DMS53 (cell line): ENCODE measurements around the gene CHPF2.

Experiments used
- DNase-seq: peaks from one replicate; lab custom pipeline; 2025; lab: John Stamatoyannopoulos, UW

CHPF2 gene

DNA sequence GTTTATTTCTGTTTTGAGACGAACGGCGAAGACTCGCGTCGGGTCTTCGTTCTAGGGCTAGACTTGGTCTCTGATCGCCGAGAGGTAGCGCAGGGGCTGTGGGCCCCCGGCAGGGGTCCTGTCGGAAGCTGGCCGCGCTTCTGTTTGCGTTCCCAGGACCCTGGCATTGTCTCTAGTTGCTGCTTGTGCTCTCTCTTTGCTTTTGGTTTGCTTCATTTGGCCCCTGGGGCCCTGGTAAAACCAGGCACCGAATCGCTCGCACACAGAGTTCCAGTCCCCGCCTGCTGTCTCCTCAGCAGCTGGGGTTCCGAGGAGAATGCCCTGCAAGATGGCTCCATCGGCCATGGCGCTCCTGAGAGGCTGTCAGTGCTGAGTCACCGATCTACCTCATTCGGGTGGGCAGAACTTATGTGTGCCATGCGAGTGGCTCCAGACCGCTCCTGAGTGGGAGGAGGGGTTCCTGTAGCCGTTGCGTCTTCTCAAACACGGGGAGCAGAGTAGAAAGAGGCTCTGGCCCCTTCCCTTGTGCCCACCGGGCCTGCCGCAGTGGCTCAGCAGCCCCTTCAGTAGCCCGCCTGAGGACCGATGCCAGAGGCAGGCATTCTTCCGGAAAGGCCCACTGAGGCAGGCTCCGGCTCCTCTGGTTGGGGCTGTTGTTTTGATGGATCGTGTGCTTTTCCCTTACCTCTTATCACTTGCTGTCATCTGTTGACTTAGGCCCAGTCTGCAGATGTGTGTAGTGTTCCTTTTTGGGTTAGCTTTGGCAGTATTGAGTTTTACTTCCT lies 826 bp downstream of the CHPF2 start:
- peak; percentile 84 for DNase-seq

DNA sequence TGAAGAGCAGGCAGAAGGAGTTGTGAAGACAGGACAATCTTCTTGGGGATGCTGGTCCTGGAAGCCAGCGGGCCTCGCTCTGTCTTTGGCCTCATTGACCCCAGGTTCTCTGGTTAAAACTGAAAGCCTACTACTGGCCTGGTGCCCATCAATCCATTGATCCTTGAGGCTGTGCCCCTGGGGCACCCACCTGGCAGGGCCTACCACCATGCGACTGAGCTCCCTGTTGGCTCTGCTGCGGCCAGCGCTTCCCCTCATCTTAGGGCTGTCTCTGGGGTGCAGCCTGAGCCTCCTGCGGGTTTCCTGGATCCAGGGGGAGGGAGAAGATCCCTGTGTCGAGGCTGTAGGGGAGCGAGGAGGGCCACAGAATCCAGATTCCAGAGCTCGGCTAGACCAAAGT lies 1.5 kb downstream of the CHPF2 start:
- no peak for DNase-seq

DNA sequence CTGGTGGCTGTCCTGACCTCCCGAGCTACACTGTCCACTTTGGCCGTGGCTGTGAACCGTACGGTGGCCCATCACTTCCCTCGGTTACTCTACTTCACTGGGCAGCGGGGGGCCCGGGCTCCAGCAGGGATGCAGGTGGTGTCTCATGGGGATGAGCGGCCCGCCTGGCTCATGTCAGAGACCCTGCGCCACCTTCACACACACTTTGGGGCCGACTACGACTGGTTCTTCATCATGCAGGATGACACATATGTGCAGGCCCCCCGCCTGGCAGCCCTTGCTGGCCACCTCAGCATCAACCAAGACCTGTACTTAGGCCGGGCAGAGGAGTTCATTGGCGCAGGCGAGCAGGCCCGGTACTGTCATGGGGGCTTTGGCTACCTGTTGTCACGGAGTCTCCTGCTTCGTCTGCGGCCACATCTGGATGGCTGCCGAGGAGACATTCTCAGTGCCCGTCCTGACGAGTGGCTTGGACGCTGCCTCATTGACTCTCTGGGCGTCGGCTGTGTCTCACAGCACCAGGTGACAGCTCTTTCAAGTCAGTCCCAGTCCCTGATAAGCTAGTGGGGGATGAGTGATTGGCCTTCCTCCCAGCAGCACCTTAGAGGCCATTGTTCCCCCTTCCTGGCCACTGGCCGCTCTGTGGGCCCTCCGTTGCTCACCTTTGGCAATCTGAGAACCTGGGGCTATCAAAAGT lies 3.0 kb downstream of the CHPF2 start:
- no peak for DNase-seq

DNA sequence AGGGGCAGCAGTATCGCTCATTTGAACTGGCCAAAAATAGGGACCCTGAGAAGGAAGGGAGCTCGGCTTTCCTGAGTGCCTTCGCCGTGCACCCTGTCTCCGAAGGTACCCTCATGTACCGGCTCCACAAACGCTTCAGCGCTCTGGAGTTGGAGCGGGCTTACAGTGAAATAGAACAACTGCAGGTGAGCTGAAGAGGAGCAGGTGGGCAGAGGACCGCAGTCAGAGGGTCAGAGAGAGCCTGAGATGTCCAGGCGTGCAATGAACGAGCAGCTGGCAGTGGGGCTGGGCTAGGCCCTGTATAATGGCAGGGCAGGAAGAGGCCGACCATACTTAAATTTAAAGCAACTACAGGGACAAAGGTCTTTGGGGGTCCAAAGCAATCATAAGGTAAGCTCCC lies 4.1 kb downstream of the CHPF2 start:
- no peak for DNase-seq

DNA sequence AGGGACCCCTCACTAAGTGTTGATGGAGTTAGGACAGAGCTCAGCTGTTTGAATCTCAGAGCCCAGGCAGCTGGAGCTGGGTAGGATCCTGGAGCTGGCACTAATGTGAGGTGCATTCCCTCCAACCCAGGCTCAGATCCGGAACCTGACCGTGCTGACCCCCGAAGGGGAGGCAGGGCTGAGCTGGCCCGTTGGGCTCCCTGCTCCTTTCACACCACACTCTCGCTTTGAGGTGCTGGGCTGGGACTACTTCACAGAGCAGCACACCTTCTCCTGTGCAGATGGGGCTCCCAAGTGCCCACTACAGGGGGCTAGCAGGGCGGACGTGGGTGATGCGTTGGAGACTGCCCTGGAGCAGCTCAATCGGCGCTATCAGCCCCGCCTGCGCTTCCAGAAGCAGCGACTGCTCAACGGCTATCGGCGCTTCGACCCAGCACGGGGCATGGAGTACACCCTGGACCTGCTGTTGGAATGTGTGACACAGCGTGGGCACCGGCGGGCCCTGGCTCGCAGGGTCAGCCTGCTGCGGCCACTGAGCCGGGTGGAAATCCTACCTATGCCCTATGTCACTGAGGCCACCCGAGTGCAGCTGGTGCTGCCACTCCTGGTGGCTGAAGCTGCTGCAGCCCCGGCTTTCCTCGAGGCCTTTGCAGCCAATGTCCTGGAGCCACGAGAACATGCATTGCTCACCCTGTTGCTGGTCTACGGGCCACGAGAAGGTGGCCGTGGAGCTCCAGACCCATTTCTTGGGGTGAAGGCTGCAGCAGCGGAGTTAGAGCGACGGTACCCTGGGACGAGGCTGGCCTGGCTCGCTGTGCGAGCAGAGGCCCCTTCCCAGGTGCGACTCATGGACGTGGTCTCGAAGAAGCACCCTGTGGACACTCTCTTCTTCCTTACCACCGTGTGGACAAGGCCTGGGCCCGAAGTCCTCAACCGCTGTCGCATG lies 5.2 kb downstream of the CHPF2 start:
- DNase-seq: no peak

DNA sequence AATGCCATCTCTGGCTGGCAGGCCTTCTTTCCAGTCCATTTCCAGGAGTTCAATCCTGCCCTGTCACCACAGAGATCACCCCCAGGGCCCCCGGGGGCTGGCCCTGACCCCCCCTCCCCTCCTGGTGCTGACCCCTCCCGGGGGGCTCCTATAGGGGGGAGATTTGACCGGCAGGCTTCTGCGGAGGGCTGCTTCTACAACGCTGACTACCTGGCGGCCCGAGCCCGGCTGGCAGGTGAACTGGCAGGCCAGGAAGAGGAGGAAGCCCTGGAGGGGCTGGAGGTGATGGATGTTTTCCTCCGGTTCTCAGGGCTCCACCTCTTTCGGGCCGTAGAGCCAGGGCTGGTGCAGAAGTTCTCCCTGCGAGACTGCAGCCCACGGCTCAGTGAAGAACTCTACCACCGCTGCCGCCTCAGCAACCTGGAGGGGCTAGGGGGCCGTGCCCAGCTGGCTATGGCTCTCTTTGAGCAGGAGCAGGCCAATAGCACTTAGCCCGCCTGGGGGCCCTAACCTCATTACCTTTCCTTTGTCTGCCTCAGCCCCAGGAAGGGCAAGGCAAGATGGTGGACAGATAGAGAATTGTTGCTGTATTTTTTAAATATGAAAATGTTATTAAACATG lies 6.0 kb downstream of the CHPF2 start:
- no peak for DNase-seq

DNA sequence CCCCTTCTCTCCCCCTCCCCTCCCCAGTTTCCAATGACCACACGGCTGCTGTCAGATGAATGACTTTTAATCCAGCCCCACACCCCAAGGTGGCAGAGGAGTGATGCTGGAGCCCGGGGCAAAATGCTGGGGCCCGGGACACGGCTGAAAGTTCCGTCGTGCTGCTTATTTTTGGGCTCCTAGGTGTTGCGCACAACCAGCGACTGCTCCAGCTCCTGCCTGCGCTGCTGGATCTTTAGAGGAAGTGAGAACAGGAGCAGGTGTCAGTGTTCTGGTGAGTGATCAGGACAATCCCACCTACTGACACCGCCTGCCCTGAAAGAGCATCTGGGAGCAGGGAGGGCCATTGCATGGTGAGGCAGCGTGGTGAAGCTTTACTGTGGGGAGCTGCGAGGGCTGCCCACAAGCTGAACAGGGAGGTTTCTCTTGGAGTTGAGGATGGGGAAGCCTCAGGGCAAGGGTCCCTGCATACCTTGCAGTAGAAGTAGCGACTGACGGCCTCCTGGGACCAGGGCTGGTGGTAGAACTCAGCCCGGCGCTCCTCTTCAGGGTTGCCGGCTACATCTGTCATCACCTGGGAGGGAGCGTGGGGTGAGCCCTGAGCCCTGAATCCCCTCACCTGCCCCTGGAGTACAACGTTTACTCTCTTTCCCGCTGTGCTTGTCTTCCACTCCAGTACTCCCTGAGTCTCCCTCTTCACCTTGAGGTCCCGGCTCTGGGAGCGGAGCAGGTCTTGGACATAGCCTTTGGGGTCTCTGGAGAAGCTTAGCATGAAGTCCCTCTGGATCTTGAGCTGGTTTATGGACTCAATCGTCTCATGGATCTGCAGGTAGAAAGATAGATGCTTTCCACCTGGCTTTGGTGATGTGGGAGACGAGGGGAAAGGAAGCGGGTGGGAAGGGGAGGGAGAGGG lies 6.9 kb downstream of the CHPF2 start:
- DNase-seq: no peak

DNA sequence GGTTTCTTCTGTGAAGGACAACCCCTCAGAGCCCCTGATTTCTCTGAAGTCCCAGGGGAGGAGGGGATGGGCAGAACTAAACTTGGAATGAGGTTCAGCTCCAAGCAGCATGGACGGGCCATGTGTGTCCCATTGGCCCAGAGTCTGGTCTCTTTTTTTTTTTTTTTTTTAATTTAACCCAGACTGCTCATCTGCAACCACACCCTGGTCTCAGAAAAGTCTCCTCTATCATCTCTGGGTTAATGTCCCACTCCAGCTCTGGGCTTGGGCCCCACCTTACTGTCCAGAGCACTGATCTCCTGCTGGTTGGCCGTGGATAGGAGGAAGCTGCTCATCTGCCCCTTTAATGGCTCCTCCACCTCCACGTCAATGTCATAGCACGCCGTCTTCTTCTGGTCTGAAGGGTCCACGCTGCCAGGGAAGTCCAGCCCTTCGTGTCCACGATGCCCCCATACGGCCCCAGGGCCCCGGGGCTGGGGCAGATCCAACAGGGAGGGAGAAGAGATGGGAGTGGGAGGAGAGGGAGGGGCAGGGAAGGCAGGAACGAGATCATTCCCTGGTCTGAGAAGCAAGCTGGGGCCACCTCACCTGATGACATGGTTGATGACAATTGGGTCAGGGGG lies 7.7 kb downstream of the CHPF2 start:
- DNase-seq: no peak

DNA sequence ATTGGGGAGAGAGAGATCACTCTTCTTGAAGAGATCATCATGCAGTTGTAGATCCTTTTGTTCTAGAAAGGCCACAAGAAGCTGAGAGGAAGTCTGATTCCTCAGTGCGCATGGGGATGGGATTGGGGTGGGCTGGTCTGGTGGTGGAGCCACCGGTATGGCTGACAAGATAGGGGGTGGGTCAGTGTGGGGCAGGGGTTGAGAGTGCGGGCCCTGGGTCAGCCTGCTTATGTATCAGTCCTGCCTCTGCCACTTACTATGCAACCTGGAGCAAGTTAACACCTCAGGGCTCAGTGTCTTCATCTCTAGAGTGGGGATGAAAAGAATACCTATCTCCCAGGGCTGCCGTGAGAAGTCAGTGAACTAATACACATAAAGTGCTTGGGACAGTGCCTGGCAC lies 8.3 kb downstream of the CHPF2 start:
- DNase-seq: no peak

DNA sequence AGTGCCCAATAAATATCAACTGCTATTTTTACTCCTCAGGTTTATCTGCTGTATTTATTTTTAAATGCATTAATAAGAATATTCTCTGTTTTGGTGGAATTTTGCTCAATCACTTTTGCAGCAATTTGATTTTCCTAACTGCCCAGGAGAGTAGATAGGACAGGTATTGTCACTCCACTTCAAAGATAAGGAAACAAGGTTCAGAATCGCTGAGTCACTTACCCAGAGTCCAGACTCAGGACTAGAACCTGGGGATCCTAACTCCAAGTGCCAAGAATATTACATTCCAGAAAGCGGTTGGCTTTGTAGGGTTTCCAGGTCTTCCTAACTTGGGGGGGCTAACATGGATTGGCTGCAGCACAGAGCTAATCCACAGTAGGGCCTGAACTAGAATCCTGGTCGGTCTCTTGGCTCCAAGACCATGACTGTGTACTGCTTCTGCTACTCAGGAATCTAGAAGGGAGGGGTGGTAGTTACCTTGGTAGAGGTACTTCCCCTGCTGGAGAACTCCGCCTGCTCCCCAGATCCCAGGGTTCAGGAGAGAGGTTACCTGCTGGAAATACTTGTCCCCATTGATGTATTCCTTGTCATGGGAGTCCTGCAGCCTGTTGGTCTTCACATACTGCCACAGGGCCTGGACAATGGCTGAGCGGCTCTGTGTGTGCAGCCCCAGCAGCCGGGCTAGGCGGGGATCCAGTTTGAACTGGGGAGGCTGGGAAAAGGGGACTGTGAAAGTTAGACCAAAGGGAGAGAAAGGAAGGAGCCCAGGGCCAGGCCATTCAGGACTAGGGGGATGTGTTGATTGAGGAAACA lies 8.9 kb downstream of the CHPF2 start:
- peak; percentile 52 for DNase-seq

DNA sequence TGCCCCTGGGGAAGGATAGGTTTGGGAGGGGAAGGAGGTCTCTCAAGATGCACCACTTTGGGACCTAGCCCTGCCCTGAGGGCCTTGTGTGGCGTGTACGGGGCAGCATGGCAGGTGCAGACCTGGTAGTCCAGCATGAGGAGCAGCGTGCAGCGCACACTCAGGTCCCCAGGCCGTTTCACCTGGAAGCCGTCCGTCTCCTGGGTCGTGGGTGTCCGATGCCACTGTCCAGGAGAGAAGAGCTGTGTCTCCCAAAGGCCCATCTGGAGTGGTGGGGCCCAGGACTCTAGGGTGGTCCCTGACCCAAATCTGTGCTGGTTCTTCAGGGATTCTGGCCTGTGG lies 9.4 kb downstream of the CHPF2 start:
- DNase-seq: no peak

DNA sequence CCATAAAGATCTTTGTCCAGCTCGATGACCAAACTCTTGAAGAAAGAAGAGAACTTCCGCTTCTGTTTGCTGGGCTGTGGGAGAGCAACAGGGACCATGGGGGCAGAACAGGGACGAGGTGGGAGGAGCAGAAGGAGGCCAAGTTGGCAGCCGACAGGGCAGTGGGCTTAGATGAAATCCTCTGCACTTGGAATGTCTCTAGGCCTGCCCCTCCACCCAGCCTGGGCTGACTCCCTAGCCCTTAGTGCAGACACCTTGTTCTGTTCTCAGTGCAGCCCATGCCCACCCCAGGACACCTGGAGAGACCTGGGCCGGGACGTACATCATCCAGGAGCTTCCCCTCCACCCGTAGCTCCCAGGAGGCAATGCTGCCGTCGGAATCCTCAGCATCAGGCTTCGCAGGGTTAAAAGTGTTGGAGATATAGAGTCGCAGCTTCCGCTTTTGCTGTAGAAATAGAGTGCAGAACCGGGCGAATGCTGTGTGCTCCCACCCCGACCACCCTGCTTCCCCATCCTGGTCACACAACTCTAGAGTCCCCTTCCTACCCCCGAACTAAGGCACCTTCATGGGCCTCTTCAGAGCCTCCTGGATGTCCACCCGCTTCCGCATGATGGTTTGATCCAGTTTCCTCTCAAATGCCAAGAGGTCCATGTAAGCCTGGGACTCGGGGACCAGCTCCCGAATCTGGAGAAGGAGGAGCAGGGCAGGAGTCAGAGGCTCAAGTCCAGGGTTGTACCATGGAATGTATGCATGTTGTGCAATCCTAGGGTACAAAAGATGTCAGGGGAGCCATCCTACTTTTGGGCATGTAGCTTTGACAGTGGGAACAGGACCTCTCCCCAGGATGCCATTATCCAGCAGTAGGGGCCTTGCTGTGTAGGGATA lies 10.1 kb downstream of the CHPF2 start:
- DNase-seq: peak; percentile 53

DNA sequence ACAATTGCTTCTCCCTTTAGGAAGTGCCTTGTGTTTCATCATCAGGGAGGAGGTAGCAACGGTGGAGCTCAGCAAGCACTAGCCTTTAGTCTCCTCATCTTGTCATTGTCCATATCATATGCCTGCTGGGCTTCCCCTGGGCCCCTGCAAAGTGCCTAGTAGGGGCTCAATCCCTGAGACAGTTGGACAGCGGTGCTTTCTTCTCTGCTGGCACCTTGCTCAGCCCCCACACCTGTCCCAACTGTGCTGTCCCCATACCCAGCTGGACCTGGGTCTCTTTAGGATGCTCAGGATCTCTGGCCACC lies 10.7 kb downstream of the CHPF2 start:
- DNase-seq: peak; percentile 63

DNA sequence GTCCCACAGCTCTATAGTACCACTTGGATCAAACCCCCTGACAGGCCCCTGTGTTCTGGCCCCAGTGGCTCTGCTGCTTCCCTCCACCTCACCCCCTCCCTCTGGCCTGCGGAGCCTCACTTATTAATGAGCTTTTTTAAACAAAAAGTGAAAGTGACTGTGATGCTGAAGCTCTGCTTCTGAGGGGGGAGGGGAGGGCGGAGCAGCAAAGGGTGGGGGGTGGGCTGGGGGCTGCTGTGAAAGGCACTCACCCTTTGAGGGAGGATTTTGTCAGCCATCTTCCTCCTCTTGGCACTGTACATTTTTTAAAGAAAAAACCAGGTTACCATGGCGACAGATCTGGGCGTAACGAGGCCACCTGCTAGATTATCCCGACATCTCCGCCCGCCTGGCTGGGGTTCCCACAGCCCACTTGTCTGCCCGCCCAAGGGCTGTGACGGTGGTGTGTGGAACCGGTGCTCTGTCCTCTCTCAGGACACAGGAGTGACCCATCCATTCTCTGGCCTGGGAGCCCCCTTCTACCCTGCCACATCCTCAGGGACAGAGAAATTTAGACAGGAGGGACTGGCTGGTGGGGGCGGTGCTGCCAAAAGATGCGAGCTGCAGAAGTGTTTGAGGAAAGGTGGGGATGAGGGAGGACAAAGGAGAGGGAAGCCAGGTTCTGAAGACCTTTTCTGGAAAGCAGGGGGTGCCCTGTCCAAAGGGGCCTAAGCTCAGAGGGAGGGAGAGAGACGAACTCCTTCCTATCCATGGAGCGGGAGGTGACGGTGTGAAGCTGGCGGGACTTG lies 11.3 kb downstream of the CHPF2 start:
- peak; percentile 91 for DNase-seq

DNA sequence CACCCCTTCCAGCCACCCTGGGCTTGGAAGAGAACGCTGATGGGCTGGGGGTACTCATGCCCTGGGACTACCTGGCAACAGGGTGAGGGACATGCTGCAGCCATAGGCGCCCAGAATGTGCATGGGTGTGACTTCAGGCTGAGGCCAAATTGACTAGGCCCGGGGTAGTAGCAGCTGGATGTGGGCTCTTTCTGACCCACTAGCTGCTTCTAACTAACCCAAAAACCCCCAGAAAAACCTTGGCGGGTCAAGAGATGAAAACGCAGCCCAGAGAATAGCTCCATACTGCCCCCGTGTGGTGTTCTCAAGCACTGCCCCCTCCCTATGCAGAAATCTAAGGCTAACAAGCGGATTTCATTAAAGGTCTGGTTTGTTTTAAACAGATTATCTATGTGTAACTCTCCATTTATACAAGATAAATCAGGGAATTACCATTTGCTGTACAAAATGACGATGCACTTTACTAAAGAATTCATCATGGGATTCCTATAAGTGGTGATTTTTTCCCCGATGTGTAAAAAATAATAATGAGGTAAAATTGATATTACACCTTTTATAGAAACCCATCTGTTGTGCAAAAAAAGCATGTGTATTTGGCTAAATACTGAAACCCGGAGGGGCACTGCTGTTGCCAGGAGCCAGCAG lies 12.0 kb downstream of the CHPF2 start:
- peak; percentile 77 for DNase-seq

DNA sequence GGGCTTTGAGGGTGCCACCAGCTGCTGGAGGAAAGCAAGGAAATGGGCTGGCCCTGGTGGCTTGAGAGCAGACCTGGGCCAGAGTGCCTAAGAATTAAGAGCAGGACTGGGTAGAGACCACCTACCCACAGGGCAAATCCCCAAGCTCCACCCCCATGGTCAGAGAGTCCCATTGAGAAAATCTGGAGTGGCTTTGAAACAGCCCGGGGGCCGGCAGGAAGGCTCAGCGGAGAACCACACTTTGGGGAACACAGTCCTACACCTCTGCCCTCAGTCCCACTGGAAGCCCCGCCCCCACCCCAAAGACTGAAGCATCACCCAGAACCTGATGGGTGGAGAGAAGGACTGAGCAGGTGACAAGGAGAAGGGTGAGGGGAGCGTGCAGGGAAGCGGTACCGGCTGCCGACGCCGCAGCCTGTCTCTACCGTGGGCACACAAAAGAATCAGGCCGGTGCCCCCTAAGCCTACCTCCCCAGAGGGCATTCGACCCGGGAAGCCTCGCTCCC lies 12.6 kb downstream of the CHPF2 start:
- peak; percentile 59 for DNase-seq

DNA sequence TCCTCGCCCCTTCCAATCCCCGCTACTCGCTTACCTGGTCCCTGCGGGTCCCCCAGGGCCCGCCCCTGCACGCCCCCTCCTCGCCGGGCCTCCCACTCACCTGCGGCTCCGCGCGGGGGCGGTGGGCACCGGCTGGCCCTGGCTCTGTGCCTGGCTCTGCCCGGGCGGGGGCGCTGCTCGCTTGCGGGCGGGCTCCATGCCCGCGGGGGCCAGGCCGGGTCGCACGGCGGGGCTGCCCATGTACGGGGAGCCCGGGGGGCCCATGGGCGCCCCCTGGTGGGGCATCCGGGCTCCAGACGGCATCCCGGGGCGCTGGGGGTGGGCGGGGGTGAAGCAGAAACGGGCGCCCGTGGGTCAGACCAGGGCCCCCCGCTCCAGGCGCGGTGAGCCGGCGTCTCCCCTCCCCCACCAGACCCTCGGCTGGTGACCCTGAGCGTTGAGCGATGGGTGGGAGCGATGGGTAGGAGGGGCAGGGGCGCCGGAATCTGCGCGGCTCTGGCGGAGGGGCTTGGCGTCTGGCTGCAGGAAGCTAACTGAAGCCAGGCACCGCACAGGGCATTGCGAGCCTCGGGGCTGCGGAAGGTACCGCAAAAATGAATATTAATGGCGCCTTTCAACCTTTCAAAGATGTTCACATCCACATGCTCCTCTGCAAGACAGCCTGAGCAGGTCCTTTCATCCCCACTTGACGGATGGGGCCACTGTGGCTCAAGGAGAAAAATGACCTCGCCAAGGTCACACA lies 13.2 kb downstream of the CHPF2 start:
- peak; percentile 75 for DNase-seq
